NCI-H2171 treated with DMSO at 0.1 percent for 48 hours (cell line): ENCODE data around the gene NEO1.

Experiments
- DNase-seq: peaks from one replicate; lab custom pipeline; 2025; lab: John Stamatoyannopoulos, UW

The NEO1 gene

DNA sequence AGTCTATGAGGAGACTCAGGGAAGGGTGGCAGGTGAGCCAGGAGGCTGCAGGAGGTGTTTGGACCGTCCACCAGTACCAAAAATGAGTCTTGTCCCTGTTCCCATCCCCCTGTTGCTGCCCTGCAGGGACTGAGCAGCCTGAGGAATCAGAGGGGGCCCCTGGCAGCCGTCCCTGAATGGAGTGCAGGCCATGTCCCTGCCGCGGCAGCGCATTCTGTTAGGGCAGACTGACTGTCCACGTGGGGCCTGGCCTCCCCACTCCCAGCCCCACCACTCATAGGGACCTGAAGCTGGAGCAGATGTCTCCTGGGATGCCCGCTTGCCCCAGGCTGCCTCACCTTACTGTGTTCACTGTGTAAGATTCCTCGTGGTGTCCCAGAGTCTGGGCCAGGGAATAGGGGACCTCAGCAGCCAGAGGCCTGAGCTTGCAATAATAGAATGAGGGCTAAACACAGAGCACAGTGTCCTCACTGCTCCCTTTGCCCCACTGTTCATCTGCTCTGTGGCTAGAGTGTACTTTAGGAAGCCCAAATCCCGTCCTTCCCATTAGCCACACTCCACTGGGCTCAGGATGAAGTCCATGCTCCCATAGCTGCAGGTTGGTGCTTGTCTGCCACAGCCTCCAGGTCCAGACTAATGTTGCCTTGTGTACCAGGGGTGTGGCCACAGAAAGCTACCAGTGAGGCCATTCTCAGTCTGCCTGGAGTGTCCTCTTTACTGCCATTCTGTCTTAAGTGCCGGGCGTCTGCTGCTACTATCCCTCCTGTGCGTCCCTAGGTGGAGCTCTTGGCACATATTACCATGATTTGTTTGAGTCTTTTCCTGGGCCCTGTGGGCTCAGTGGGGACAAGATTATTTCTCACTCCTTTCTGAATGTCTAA lies 253.3 kb downstream of the NEO1 start:
- peak; percentile 73 for DNase-seq

DNA sequence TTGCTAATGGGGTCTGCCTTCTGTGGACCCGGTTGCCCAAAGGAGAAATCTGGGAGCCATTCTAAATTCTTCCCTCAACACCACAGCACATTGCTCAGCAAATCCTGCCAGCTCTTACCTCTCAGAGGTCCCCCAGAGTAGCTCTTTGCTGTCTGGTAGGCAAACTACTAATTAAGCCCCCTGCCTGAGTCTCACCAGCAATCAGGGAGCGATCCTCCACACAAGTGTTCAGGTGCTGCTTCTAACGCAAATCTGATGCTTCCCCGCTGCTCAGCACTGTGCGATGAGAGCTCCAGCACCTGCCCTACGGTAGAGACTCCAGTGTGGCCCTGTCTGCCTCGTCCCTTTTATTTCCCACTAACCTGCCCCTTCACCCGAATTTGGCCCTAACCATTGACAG lies 256.0 kb downstream of the NEO1 start:
- DNase-seq = no peak

GRCh38 chr15:73313861-73314260 lies 261.6 kb downstream of the NEO1 start:
- no peak for DNase-seq

DNA sequence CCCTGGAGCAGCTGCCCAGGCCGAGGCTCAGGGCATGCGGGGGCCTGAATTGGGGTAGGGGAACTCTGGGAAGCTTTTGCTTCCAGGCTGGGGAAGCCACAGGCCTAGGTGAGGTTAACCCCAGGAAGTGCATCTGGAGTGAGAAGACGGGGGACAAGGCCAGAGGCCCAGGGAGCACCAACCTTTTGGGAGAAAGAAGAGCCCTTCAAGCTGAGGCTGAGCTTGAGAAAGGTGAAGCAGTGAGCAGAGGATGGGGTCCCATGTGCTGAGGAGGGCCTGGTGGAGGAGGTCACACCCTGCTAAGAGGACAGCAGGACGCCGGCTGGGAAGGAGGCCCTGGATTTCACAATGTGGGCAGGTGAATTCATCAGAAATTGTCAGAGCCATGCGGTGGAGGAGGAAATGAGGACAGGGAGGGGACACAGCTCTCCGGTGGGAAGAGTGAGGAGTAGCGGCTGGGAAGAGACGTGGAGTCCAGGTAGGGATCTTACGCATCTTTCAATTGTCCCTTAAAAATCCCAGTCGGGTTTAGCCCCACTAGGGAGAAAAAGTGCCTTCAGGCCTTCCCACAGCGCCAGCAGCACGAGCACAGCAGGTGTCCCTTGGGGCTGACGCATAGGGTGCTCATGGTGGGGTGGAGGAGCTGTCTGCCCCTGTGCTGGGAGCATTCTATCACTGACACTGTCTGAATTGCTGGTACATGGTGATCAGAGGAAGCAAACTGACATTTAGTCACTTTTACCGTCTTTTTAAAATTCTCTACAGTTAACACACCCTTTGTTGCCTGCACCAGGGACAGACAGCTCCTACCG lies 265.6 kb downstream of the NEO1 start:
- no peak for DNase-seq

DNA sequence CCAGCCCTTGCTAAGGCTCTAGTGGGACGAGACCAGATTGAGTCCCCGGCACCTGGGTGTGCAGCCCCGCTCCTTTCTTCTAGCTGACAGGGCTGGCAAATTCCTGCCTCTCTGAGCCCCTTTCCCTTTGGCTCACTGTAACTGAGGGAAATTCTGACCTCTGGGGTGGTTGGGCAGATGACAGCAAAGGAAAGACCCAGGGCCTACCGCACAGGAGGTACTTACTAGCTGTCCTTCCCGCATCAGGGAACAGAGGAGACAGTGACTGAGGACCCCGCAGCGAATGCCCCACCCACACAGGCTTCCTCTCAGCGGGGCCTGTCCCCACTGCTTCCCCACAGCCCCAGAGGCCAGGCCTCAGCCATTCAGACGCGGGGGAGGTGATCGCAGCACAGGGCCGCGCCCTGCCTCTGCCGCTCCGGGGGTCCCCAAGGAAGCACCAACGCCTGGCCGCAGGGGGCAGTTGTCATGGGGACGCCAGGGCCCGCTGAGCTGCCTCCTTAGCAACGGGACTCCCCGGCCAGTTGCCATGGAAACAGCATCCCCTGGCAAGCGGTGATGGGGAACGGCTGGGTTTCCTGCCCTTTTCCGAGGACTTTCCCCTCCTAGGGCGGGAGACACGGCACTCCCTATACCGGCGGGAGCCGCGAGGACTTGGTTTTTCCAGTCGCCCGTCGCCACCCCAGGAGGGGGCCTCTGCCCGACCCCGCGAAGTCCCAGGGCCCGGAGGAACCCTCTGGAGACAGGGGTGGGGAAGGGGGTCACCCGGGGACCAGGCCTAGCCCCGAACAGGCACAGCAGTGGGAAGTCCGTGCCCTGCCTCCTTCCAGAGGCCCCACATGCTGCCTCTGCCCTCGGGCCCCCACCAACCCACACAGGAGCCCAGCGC lies 266.4 kb downstream of the NEO1 start:
- no peak for DNase-seq

DNA sequence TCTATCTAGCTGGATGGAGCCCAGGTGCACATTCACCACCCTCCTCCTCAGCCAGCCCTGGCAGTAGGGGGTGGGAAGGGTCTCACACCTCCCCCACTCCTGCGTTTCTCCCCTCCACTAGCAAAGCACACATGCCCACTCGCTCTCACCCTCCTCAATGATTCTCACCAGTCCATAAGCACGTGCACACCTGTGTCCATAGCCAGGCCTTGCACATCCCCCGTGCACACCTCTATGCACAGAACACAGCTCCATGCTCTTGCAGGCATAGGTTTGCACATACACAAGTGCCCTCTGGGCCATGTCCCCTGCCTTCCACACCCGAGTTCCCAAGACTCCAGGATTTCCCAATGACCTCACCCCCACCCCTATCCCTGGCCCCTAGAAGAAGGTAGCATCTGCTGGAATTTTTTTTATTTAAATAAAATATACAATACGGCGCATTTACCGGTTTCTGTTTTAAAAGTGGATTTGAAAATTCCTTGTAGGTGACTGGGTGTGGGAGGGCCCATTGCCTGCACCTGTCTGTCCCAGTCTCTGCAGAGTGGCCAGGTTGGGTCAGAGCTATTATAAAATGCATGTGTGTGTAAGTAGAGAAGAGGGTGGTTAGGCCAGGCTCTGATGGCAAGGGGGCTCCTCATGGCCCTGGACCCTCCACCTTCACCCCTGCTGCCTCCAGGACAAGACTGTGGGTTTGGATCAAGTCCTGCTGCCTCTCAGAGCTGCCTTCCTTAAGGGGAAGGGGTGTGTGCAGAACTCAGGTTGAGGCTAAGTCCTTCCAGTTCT lies 267.4 kb downstream of the NEO1 start:
- no peak for DNase-seq

GRCh38 chr15:73320619-73321180 lies 268.4 kb downstream of the NEO1 start:
- DNase-seq = no peak

DNA sequence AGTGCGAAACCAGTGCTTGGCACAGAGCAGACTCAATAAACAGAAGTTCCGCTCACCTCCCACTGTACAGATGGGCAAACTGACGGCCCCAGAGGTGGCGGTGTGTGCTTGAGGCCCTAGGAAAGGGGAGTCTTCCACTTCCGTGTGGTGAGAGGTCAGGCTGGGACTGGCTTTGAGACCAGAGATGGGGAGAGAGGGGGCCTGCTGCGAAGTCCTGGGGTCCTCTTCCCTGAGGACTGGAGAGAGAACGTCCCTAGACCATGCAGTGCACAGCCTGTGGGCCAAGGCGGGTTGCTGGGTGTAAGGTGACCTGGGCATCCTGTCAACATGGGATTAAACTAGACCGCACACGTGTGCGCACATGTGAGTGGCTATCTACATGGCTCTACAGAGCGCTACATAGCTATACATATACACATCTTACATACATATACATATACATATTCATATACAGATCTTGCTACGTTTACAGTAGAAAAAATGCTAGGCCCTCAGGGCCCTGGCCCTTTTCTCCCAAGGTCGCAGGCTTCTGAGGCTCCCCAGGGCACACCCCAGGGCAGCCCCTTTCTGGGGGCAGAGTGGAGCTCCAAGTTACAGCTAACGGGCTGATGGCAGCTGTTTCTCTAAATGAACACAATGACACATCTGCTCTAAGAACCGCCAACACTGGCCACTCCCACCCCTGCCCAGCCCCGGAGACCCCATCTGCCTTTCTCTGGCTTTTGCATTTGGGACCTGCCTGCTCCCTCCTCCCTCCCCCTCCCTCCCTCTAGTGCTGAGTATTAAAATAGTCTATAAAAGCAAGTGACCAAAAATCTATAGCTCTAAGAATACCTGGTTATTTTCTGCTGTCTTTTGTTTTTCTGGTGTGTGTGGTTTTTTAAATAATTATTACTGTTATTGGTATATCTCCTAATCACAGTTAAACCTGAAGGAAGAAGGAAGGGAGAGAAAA lies 269.5 kb downstream of the NEO1 start:
- DNase-seq = peak; percentile 86

GRCh38 chr15:73322665-73323373 lies 270.6 kb downstream of the NEO1 start:
- DNase-seq = no peak

DNA sequence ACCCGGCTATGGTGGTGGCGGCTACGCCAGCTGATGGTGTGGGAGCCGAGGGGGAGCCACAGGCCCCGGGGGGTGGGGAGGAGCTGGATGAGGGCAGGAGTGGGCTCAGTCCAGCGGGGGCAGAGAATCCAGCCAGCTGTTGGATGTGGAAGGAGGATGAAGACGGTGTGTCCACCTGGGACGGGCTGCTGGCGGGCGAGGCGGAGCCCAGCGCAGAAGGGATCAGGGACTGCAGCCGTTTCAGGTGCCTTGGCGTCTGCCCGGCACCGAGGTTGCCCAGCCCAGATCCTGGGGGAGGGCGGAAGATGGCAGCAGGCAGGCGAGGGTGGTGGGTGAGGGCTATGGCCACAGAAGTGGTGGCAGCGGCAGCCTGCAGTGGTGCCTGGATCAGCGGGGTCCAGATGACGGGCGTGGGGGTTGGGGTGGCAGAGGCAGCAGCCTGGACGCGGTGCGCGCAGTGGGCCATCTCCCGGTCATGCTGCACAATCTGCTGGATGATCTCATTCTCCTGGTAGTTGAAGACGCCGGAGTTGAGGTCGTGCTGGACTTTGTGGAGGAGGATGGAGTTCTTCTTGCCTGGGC lies 271.2 kb downstream of the NEO1 start:
- no peak for DNase-seq

GRCh38 chr15:73323956-73324355 lies 271.7 kb downstream of the NEO1 start:
- no peak for DNase-seq

- no peak for DNase-seq
Observed at GRCh38 chr15:73324496-73325170, 272.4 kb downstream of the NEO1 start.

- no peak for DNase-seq
Observed at GRCh38 chr15:73325191-73325861, 273.1 kb downstream of the NEO1 start.

DNA sequence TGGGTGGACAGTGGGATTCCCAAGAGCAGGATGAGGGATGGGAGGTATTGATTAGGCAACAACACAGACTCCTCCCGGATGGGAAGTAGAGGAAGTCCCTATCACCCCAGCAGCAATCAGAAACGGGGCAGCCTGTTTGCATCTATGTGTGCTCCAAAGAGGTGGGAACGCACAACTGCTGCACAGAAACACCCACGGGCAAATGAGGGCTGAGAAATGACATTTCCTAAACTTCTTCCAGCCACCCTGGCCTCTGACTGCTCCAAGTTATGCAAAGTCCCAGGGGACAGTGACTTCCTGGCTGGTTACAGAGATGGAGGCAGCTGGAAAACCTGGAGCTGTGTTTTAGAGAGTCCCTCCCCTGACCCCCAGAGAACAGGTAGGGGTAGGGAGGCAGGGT lies 273.9 kb downstream of the NEO1 start:
- DNase-seq = peak; percentile 13

DNA sequence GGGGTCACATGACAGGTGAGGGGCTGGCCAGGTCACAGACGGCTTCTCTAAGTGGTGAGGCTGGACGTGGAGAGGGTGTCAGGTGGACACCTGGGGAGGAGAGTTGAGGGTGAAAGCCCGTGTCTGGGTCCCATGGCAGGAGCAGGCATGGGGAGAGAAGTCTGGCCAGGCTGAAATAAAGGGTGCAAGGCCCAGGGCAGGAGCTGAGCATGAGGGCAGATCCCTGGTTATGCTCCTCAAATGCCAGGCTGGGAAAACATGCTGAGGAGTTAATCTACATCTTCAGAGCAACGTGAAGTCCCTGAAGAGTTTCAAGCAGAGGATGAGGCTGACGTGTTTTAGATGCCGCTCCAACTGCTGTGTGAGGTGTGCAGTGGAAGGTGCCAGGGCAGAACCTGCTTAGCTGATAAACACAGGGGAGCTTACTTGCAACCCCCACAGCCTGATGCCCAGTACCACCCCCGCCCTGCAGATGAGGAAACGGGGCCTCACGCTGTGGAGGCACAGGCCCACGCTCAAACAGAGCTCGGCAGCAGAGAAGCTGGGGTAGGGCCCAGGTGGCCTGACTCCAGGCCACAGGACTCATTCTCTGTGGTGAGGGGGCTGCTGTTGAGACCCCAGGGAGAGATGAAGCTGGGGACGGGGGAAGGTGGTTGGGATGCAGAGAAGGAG lies 276.0 kb downstream of the NEO1 start:
- DNase-seq = no peak

- DNase-seq = no peak
Observed at GRCh38 chr15:73328981-73329380, 276.7 kb downstream of the NEO1 start.
